ENCODE measurements around the gene KIAA0930. TPM values are rescaled to one million over a fixed set of nuclear protein-coding genes. Genes with fewer than 3 reads are reported as not detected.

The KIAA0930 gene
- polyA plus RNA-seq, 1 of the 3 experiments (the other 2 are of a cell fraction): 80.8 TPM

- TF ChIP-seq, protein P1, sequence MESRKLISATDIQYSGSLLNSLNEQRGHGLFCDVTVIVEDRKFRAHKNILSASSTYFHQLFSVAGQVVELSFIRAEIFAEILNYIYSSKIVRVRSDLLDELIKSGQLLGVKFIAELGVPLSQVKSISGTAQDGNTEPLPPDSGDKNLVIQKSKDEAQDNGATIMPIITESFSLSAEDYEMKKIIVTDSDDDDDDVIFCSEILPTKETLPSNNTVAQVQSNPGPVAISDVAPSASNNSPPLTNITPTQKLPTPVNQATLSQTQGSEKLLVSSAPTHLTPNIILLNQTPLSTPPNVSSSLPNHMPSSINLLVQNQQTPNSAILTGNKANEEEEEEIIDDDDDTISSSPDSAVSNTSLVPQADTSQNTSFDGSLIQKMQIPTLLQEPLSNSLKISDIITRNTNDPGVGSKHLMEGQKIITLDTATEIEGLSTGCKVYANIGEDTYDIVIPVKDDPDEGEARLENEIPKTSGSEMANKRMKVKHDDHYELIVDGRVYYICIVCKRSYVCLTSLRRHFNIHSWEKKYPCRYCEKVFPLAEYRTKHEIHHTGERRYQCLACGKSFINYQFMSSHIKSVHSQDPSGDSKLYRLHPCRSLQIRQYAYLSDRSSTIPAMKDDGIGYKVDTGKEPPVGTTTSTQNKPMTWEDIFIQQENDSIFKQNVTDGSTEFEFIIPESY (IDR thresholded peaks at IDR 0.05; ENCODE audit: borderline replicate concordance, low read depth): peak; percentile 48; the same call in 1 of the 2 replicates
- no peak for TF ChIP-seq GATA2 (CRISPR knock-in tag; IDR thresholded peaks at IDR 0.05)
- 0 out of 2 replicates have a peak, but pooled peaks have one; percentile 26 for TF ChIP-seq GABPA (IDR thresholded peaks at IDR 0.05; ENCODE audit: low read depth)
- TF ChIP-seq, protein P2, sequence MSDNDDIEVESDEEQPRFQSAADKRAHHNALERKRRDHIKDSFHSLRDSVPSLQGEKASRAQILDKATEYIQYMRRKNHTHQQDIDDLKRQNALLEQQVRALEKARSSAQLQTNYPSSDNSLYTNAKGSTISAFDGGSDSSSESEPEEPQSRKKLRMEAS (IDR thresholded peaks at IDR 0.05; ENCODE audit: low read depth): peak; percentile 87
- no peak for TF ChIP-seq ELF1 (IDR thresholded peaks at IDR 0.05)
- peak; percentile 62; the same call in 1 of the 2 replicates for TF ChIP-seq SIN3A (IDR thresholded peaks at IDR 0.05; ENCODE audit: borderline replicate concordance, low read depth, low read length)
- TF ChIP-seq, protein P3, sequence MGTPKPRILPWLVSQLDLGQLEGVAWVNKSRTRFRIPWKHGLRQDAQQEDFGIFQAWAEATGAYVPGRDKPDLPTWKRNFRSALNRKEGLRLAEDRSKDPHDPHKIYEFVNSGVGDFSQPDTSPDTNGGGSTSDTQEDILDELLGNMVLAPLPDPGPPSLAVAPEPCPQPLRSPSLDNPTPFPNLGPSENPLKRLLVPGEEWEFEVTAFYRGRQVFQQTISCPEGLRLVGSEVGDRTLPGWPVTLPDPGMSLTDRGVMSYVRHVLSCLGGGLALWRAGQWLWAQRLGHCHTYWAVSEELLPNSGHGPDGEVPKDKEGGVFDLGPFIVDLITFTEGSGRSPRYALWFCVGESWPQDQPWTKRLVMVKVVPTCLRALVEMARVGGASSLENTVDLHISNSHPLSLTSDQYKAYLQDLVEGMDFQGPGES (IDR thresholded peaks at IDR 0.05; ENCODE audit: low read depth, low read length): no peak
- no peak for TF ChIP-seq NRF1 (IDR thresholded peaks at IDR 0.05; ENCODE audit: low read depth, low read length)
- peak; percentile 23; the same call in 1 of the 2 replicates for TF ChIP-seq MEF2A (IDR thresholded peaks at IDR 0.05; ENCODE audit: borderline replicate concordance, low read depth)
- TF ChIP-seq FOXM1 (IDR thresholded peaks at IDR 0.05; ENCODE audit: low read depth): no peak
Observed at GRCh38 chr22:45246060-45246985, 5.6 kb upstream of the KIAA0930 start (continued).

DNA sequence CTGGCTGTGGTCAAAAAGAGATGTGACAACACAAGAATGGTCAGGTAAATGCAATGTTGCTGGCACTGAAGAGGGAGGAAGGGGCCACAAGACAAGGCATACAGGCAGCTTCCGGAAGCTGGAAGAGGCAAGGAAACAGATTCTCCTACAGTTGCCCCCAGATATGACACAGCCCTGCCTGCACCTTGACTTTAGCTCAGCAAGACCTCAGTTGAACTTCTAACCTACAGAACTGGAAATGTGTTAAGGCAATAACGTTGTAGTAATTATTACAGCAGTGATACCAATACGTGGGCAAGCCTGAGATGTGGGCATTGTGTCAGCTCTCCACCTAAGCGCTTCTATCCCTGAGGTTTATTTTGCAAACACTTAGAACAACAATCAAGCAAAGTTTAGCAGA lies 4.2 kb upstream of the KIAA0930 start:
- Histone ChIP-seq H4K20me1 (ENCODE audit: insufficient read depth) (no peaks in the 10 kb centered on the region), H3K4me2 (no peak overlapping the region), H3K36me3 (replicated peaks in 1 of 2; ENCODE audit: control insufficient read depth in 1 of 2, insufficient read depth in 2 of 2, low read length in 1 of 2) (no peaks in the 10 kb centered on the region), H3K9ac (no peak overlapping the region), H3K9me3 (no peaks in the 10 kb centered on the region), H3K27ac (ENCODE audit: low read depth in 2 of 2, low read length in 1 of 2) (peak overlapping the region in 1 of 2 experiments; percentile 95; a peak in 1 of 4 replicates), H3K27me3 (ENCODE audit: insufficient read depth) (no peaks in the 10 kb centered on the region), H3K4me1 (ENCODE audit: control insufficient read depth in 1 of 2, insufficient read depth in 2 of 2, low read depth in 1 of 2, low read length in 1 of 2) (peaks cover 8 to 18% of the 10 kb centered on the region in 2 experiments; a peak in 2 of 4 replicates), H3K79me2 (ENCODE audit: insufficient read depth) (peaks cover 4% of the 10 kb centered on the region), H3K4me3 (ENCODE audit: low read depth in 2 of 2, low read length in 1 of 2) (no peak overlapping the region), H3F3A (replicated peaks; ENCODE audit: insufficient read depth) (peaks cover 27% of the 10 kb centered on the region), H2AFZ (ENCODE audit: low read depth) (no peak overlapping the region), H3K9me2 (no peaks in the 10 kb centered on the region)
- TF ChIP-seq GATA2 (CRISPR knock-in tag; IDR thresholded peaks at IDR 0.05): no peak
- TF ChIP-seq SIN3A (IDR thresholded peaks at IDR 0.05; ENCODE audit: borderline replicate concordance, low read depth, low read length): no peak
- ChIA-PET POLR2A (no interaction called here), CTCF (interaction anchor here (0.6 kb wide), 1 partner anchor 29 kb away, joined by 3 read pairs; no protein-coding TSS in a partner anchor)
- 85% methylated on average over 4 of the region's 4 CpGs for WGBS (ENCODE audit: low lambda C conversion rate)
- no peak for DNase-seq
